Activated CD4-positive, alpha-beta memory T cell treated with anti-CD3 and anti-CD28 coated beads, Interleukin-2, amount 10 ng/mL, durations not matched to agents 7 days and 5 days (primary cell): ENCODE data around the gene CNMD. TPM values are rescaled to one million over a fixed set of nuclear protein-coding genes. Genes with fewer than 3 reads are reported as not detected.

Experiments used
- total RNA-seq, 2 experiments: library from RNA; stranded (reverse); gene quantifications; one replicate each; pipeline ENCODE4 v1.2.3, GENCODE V29; 2021

The CNMD gene
- total RNA-seq, 2 experiments from 2014 or later = not detected

Other genes starting within 250 kb of the CNMD start
- 1 to 10 TPM; 8.9 to 9.3 TPM for gene HNRNPA1L2, start 97.4 kb downstream of the CNMD start, total RNA-seq
- gene SUGT1, start 87.0 kb downstream of the CNMD start, total RNA-seq = 10 to 100 TPM; 50.1 to 51.7 TPM
- not detected for gene PCDH8, start 108.8 kb upstream of the CNMD start, total RNA-seq